GM18517 (cell line): ENCODE data around the gene ZNHIT2.

Experiments used
- ATAC-seq: cut with Tn5 transposase; IDR thresholded peaks from one replicate; pipeline ENCODE4 v1.9.1; 2021; ENCODE audit warnings: mild to moderate bottlenecking, moderate library complexity; ENCODE audit not compliant: unreplicated experiment

Gene ZNHIT2

DNA sequence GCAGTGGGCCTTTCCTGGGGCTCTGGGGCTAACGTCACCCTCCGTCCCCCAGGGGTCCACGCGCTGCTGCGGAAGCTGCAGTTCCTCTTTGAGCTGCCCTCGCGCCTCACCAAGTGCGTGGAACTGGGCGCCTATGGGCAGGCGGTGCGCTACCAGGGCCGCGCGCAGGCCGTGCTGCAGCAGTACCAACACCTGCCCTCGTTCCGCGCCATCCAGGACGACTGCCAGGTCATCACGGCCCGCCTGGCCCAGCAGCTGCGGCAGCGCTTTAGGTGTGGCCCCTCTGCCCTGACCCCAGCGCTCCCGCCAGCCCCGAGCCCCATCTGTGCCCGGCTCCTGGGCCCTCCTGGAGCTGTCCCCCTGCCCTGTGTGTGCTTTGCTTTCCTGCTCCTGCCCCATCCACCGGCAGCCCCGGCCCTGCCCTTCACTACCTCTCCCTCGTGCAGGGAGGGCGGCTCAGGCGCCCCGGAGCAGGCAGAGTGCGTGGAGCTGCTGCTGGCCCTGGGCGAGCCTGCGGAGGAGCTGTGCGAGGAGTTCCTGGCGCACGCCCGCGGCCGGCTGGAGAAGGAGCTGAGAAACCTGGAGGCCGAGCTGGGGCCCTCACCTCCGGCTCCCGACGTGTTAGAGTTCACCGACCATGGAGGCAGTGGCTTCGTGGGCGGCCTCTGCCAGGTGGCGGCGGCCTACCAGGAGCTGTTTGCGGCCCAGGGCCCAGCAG lies 9.6 kb downstream of the ZNHIT2 start:
- ATAC-seq, result no peak

DNA sequence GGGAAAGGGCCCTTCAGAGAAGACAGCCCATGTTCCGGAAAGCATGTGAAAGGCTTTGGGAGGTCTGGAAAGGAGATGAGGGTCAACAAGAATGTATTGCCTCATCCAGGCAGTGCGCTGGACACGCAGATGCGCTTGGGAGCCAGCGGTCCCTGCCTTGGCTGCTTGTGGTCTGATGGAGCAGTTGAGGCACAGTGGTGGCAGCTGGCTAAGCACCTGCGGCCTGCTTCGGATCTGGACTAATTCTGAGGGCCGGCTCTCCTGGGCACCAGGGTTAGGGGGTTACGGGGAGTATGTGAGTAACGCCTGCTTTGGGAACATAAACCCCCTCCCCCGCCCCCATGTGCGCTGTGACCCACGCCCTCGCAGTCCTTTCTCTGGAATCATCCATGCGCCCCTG lies 10.4 kb downstream of the ZNHIT2 start:
- ATAC-seq, result no peak

DNA sequence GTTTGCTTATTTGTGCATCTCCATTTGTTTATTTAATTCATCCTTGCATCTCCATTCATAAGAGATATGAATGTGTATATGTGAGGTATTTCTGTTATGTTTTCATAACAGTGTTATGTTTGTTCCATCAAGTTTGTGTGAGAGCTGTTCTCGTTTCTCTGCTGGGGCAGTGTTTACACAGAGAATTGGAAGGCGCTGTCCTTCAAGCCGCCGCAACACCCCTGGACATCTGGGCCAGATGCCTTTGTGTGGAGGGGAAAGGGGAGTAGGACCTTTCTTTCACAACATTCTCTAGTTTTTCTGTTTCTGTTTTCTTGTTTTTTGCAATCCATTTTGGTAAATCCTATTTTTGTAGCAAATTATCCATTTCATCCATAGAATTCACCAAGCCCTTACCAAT lies 12.9 kb downstream of the ZNHIT2 start:
- no peak for ATAC-seq

DNA sequence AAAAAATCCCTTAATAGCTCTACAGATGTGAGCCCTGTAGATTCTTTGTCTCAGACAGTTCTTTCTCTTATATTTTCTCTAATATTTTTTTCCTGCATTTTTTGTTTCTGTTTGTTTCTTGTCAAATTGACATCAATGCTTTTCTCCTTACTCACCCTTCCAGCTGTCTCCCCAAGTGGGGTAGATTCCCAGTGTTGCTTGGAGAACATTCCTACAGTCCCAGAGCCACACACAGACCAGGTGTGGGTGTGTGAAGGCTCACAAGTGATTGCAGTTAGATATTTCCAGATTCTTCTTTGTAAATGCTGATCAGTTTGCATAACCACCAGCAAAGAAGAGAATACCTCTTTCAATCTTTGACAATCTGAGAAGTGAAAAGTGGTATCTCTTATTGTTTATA lies 14.0 kb downstream of the ZNHIT2 start:
- no peak for ATAC-seq

DNA sequence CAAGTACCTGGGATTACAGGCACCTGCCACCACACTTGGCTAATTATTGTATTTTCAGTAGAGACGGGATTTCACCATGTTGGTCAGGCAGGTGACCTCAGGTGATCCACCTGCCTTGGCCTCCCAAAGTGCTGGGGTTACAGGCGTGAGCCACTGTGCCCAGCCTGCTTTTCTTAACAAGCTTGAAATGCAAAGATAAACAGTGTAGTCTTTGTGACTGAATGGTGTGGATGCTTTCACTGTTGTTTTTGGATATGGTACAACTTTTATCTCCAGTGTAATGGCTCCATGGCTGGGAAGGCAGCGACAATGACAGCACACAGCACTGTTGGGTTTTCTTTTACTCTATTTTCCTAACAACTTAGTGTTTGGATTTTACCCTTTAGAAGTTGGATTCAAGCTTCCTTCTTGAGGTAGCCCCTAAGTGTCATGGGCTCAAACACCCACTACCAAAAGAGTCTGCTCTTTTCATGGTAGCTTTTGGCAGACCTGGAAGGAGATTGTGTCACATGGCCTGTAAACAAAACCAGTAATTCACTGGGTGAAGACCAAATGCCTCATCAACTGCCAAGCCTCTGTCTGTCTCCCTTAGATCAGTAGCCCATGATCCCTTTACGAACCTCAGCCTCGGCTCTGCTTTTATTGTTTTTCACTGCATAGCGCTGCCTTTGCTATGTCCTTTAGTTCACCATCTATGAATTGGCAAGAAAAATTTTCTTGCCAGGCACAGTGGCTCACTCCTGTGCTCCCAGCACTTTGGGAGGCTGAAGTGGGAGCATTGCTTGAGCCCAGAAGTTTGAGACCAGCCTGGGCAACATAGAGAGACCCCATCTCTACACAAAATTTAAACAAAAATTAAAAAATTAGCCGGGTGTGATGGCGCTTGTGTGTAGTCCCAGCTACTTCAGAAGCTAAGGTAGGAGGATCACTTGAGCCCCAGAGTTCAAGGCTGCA lies 15.1 kb downstream of the ZNHIT2 start:
- no peak for ATAC-seq

DNA sequence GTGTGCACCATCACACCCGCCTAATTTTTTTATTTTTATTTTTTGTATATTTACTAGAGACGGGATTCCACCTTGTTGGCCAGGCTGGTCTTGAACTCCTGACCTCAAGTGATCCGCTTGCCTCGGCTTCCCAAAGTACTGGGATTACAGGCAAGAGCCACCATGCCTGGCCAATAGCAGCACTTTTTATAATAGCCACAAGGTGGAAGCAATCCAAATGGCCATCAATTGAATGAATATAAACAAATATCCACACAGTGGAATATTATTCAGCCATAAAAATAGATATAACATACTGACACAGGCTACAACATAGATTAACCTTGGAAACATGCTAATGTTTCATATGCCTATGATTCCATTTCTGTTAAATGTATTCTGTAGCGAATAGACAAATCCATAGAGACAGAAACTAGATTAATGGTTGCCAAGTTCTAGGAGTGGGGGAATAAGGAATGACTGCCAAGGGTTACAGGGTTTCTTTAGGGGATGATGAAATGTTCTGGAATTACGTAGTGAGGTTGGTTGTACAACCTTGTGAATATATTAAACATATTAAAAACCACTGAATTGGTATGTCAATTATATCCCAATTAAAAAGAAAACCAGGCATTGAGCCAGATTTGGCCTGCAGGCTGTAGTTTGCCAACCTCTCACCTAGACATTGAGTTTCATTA lies 16.7 kb downstream of the ZNHIT2 start:
- ATAC-seq, result no peak

DNA sequence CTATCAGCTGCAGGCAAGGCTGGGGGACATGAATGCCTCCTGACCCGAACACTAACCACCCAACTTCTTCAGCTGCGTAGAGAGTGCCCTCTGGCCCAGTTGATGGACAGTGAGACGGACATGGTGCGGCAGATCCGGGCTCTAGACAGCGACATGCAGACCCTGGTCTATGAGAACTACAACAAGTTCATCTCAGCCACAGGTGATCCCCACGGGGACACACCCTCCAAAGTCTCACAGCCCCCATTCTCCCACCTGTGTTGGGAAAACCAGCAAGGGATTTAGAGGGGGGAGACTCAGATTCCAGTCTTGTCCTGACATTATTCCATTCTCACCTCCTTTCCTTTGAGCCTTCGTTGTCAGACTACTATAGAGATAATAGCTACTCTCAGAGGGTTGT lies 20.6 kb downstream of the ZNHIT2 start:
- ATAC-seq, result no peak

DNA sequence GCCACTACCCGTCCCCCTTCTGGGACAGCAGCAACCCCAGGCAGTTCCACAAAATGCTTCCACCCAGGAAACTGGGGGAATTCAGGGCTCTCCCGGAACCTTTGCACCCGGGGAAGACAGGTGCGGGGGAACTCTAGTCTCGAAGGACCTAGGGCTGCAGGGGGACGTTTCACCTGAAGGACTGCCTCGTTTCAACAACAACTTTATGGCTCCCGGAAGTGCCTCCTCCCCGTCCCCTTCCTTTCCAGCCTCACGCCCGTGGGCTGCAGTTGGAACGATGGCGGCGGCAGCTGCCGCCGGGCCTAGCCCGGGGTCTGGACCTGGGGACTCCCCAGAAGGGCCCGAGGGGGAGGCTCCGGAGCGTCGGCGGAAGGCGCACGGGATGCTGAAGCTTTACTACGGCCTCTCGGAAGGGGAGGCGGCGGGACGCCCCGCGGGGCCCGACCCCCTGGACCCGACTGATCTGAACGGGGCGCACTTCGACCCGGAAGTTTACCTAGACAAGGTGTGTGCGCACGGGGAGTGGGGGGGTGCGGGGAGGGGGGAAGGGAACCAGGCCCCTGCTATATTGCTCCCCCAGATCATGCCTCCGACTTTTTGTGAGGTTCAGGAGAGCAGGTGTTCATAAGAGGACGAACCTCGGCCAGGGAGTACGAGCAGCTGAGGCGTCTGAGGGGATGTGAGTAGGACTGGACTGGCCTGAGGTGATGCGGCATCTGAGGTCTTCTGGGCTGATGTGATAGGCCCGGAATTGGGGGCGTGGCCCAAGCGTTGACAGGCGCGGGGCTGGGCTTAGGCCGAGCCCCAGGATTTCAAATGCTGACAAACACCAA lies 21.3 kb downstream of the ZNHIT2 start, which contains the start of gene VPS51:
TSS of gene VPS51 (plus strand) at position 241 of the 833 bp plus-strand sequence. CDS start at position 278, 37 bp downstream.
- peak; percentile 65 for ATAC-seq

DNA sequence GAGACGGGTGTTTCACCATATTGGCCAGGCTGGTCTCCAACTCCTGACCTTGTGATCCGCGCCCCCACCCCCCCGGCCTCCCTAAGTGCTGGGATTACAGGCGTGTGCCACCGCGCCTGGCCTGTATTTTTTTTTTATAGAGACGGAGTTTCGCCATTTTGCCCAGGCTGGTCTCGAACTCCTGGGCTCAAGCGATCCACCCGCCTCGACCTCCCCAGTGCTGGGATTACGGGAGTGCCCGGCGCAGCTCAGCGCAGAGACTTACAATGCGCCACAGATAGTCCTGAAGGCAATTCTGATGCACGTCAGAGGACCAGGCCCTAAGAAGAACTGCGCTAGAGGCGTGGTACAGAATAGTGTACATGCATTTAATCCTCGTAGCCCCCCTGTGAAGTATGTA lies 22.1 kb downstream of the ZNHIT2 start:
- ATAC-seq, result no peak

DNA sequence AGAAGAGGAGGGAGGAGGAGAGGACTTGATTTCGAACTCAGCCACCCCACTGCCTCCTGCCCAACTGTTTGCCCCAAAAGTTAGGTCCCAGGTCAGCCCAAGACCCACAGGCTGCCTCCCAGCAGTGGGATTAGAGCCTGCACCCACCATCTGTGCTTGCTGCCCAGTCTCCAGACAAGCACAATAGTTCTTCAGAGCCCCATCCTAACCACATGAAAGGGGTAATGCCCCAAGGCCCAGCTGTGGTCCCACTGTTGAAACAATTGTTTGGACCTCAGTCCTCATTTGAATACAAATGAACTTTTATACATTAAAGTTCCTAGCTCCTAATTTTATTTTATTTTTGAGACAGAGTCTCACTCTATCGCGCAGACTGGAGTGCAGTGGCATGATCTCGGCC lies 26.9 kb downstream of the ZNHIT2 start:
- no peak for ATAC-seq

DNA sequence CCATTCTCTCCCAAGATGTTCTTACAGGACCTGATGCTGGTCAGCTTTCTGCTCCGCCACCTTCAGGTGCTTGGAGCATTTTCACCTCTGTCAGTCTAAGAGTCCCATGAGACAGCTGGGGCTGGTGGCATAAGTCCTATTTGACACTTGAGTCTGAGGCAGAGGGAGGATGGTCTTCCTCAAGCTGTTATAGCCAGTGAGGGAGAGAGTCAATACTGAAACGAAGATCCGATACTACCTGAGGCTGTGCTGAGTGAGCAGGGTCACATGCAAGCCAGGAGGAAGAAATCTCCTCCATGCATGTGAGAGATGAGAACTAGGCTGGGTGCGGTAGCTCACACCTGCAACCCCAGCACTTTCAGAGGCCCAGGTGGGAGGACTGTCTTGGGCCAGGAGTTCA lies 27.9 kb downstream of the ZNHIT2 start:
- no peak for ATAC-seq

DNA sequence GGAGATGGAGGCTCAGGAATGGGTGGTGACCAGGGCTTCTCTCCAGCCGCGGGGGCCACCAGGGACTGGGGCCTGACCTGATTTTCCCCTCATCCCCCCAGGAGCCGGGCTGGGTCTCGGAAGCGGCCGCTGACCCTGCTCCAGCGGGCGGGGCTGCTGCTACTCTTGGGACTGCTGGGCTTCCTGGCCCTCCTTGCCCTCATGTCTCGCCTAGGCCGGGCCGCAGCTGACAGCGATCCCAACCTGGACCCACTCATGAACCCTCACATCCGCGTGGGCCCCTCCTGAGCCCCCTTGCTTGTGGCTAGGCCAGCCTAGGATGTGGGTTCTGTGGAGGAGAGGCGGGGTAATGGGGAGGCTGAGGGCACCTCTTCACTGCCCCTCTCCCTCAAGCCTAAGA lies 29.7 kb downstream of the ZNHIT2 start:
- no peak for ATAC-seq

DNA sequence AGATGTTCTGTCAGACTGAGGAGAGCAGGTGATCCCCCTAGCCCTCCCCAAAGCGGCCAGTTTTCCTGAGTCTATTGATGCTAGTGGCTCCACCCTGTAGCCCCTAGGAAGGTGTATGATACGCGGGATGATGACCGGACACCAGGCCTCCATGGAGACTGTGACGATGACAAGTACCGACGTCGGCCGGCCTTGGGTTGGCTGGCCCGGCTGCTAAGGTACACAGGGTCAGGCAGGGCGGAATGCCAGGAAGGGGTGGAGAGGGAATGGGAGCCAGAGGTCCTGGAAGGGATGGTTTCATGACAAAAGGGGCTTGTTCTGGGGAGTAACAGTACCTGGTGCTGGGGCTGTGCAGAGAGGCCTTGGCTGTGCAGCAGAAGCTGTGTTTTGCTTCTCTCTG lies 30.3 kb downstream of the ZNHIT2 start:
- ATAC-seq, result no peak

DNA sequence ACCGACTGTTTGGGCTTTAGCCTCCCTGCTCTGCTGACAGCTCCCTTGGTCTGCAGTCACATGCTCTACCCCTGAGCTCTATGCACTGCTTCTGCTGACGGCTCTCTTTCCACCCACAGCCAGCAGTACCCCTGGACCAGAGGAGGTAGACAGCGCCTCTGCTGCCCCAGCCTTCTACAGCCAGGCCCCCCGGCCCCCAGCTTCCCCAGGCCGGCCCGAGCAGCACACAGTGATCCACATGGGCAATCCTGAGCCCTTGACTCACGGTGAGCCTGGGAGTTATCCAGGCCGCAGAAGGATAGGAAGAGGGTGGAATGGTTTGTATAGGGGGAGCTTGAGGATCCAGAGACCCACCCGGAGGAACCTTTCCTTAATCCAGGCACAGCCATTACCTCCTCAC lies 30.7 kb downstream of the ZNHIT2 start:
- ATAC-seq, result no peak

DNA sequence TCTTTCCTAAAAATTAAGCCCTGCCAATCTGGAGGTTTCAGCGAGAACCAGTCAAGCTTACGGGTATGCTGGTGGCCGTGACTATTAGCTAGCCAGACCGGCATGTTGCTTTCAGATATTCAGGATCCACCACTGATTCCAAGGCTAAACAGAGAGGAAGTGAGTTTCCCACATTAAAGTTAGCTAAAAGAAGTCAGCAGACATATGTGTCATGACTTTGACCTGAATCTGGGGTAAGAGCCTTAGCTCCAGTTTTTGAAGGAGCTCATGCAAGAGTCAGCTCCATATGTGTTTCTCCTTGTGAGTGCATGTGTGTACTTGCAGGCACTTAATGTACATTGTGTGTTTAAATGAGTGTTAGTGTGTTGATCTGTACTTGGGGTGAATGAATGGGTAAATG lies 32.1 kb downstream of the ZNHIT2 start:
- no peak for ATAC-seq

DNA sequence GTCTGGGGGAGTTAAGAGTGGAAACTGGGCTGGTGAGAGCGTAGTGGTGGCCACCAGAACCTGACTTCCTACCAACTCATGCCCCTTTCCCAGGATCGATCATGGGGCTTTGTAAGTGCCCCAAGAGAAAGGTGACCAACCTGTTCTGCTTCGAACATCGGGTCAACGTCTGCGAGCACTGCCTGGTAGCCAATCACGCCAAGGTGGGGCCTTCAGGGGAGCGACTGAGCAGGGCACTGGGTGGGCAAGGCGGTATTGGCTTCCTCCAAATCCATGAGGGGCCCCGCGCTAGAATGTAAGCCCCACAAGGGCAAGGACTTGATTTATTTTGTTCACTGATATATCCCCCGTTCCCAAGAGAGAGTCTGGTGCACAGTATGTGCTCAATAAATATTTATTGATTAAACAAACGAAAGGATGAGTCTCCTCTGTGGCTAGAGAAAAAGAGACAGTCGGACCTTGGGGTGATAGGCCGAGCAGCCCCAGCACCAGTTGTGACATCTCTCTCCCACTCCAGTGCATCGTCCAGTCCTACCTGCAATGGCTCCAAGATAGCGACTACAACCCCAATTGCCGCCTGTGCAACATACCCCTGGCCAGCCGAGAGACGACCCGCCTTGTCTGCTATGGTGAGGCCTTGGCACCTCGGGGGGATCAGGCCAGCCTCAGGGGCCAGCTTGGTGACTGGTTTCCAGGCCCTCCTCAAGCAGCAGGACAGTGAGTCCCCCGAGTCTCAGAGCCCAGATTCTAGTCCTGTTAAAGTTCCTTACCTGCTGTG lies 32.7 kb downstream of the ZNHIT2 start:
- ATAC-seq, result peak; percentile 20

DNA sequence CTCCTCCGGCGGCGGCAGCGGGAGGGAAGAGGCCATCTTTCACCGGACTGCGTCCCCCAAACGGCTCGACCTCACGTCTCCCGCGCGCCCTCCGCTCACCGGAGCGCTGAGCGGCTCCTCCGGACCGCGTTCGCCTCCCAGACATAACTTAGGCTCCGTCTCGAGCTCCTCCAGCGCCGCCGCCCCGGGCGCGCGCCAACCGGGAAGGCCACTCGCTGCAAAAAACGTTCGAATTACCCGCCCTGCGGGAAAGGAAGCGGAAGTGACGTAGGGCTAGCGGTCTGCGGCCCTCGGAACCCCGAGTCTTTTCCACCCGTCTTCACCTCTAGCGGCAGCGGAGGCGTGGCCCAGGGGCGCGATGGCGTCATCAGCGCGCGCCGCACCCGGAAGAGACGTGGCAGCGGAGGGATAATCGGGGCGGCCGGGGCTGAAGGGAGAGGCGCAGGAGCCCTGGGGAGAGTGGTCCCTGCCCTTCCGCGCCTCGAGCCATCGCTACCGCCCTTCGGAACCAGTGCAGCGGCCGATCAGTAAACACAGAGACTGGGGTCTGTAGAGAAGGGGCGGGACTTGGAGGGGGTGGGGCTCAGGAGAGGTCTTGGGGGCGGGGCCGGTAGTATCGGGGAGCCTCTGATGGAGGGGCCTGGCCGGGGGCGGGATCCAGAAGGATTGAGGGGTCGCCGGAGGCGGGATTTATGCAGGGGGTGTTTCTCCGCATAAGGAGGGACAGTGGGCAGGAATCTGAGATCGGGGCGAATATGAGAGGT lies 33.5 kb downstream of the ZNHIT2 start, which contains the start of the genes CDCA5 and ZFPL1:
TSS of gene CDCA5 (minus strand) at position 207 of the 764 bp plus-strand sequence. CDS start at position 145, 62 bp downstream.
TSS of gene ZFPL1 (plus strand) at position 389 of the 764 bp plus-strand sequence. CDS start 477 bp downstream, outside the sequence.
- peak; percentile 72 for ATAC-seq

DNA sequence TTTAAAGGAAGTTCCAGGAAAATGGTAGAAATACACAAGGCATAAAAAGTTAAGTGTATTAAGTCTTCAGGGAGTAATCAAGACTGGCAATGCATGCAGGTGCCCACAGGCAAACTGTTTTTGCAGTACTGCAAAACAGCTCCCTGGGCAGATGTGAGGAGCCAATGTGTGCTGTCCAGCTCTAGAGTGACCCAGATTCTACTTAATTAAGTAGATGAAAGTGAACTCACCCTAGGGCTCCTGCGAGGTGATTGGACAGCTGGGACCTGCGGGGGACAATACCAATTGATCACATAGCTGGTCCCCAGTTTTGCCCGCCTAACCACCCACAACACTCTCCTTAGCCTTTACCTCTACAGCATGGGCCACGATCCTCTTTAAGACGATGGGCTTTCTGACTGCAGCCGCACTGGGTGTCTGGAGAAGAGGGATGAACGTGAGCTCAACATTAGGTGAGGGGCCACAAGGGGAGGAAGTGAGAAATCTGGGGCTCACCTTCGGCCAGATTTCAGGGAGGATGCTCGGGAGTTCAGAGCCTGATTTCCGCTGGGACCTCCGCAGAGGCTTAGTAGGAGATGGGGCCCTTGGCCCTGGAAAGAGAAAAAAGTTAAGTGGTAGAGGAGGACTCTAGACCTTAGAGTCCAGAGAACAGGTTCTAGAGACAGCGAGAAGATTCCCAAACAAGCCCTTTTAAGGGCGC lies 34.2 kb downstream of the ZNHIT2 start:
- ATAC-seq, result peak; percentile 20
